HG02759 (cell line): ENCODE results near the gene SLFN11.
"Not testable (repeated sequence)": the region's sequence is repeated elsewhere in the genome, so short reads cannot be mapped to it uniquely, and the experiment has no call there.

ENCODE experiments used
- ATAC-seq: cut with Tn5 transposase; IDR thresholded peaks from one replicate; pipeline ENCODE4 v1.9.1; 2021; ENCODE audit warnings: mild to moderate bottlenecking, moderate library complexity; ENCODE audit not compliant: unreplicated experiment

The SLFN11 gene, protein sequence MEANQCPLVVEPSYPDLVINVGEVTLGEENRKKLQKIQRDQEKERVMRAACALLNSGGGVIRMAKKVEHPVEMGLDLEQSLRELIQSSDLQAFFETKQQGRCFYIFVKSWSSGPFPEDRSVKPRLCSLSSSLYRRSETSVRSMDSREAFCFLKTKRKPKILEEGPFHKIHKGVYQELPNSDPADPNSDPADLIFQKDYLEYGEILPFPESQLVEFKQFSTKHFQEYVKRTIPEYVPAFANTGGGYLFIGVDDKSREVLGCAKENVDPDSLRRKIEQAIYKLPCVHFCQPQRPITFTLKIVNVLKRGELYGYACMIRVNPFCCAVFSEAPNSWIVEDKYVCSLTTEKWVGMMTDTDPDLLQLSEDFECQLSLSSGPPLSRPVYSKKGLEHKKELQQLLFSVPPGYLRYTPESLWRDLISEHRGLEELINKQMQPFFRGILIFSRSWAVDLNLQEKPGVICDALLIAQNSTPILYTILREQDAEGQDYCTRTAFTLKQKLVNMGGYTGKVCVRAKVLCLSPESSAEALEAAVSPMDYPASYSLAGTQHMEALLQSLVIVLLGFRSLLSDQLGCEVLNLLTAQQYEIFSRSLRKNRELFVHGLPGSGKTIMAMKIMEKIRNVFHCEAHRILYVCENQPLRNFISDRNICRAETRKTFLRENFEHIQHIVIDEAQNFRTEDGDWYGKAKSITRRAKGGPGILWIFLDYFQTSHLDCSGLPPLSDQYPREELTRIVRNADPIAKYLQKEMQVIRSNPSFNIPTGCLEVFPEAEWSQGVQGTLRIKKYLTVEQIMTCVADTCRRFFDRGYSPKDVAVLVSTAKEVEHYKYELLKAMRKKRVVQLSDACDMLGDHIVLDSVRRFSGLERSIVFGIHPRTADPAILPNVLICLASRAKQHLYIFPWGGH

DNA sequence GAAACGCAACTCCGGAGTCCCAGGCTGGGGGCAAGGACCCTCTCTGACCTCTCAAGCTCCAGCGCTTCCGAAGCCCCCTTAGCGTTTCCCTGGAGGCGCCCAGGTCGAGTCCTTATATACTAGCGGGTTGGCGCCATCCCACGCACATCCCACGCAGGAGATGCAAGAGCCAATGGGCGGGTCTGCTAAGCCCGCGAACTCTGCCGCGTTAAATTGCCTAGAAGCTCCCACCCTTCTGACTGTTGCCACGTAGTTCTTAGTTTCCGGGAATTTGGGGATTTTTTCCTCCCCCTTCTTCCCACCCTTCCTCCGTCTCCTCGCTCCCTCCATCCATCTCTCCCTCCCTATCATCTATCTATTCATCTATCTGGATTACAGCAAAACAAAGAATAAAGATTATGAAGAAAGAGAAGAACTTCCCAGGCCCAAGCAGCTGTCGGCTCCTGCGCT lies at the start of gene SLFN11:
TSS of gene SLFN11 (minus strand) at position 88 of the 450 bp plus-strand sequence. CDS start 9,814 bp downstream, outside the sequence.
- ATAC-seq, result peak; percentile 61

DNA sequence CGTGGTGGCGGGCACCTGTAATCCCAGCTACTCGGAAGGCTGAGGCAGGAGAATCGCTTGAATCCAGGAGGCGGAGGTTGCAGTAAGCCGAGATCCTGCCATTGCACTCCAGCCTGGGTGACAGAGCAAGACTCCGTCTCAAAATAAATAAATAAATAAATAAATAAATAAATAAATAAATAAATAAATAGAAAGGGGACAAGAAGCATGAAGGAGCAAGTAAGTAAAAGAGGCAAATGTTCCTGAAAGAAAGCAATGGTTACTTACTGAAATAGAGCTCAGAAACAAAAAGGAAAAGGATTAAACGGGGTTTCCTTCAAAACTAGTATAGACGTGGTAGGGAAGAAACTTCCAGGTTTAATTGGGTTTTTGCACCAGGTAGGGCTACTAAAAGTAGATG lies 47.6 kb upstream of the SLFN11 start:
- ATAC-seq, result not testable (repeated sequence)

DNA sequence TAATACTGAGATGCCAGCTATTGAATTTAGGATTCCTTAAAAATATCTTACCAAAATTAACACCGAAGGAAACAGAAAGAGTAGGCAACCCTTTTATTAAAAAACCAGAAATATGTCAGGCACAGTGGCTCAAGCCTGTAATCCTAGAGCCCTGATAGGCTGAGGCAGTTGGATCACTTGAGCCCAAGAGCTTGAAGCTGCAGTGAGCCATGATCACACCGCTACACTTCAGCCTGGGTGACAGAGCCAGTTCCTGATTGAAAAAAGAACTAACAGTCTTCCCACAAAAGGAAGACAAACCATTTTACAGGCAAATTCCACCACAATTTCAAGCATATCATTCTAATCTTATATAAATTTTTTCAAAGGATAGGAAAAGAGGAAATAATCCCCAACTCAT lies 43.2 kb upstream of the SLFN11 start:
- ATAC-seq, result no peak

DNA sequence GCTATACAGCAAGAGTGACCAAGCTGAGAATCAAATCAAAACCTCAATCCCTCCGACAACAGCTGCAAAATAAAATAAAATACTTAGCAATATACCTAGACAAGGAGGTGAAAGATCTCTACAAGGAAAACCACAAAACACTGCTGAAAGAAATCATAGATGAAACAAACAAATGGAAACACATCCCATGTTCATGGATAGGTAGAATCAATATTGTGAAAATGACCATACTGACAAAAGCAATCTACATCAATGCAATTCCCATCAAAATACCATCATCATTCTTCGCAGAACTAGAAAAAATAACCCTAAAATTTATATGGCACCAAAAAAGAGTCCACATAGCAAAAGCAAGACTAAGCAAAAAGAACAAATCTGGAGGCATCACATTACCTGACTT lies 41.3 kb upstream of the SLFN11 start:
- ATAC-seq, result not testable (repeated sequence)

DNA sequence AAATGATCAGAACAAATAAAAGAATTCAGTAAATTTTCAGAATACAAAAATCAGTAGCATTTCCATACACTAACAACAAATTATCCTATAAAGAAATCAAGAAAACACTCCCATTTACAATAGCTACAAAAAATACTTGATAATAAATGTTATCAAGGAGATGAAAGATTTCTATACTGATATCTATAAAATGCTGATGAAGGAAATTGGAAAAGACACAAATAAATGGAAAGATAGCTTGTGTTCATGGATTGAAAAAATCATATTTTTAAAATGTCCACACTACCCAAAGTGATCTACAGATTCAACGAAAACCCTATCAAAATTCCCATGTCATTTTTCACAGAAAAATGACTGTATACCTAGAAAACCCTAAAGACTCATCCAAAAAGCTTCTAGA lies 40.8 kb upstream of the SLFN11 start:
- no peak for ATAC-seq

DNA sequence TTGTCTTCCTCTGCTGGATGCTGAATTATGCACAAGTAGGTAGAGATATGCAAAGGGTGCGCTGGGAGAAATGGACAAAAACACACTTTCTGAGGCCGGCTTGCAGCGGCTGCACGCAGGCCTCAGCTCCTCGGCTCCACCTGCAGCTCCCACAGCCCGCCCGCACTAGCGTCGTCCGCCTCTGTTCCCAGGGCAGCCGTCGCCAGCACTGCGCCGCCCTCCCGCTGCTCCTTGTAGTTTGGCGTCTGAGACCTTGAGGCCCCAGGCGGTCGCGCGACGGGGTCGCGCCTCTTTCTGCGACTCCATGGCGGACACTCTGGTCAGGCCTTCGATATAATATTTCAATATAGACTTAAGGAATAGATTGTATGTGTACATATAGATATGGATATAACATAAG lies 34.1 kb upstream of the SLFN11 start:
- ATAC-seq, result no peak

DNA sequence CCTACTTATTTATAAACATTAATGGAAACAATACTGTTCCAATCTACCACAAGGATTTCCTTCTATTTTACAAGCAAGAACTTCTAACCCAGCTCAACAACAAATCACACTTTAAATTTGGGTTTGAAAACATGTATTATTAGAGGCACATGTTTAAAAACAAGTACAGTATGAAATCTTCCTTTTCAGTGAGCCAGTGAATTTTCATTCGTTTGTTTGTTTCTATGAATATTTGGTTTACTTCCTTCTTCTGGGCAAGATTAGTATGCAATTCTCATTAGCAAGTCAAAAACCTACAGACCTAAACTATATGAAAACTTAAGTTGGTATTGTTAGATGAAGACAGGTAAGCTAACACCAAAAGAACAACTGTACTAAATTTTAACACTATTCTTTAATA lies 33.1 kb upstream of the SLFN11 start:
- ATAC-seq, result no peak

DNA sequence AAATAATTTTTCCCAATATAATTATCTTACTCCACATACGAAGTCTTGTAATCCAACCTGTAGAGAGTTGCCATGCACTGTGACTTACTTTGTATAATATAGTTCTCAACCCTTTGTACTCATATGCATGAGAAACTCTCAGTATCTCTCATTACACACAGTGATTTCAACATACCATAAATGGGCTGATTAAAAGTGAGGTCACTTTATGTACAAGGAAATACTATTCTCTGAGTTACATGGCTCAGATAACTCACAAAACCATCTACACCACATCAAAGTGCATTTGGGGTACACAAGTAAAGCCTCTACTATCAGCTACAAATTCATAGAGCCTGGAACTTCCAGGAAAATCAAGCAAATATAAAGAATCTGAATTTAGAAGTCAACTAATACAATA lies 30.9 kb upstream of the SLFN11 start:
- no peak for ATAC-seq

DNA sequence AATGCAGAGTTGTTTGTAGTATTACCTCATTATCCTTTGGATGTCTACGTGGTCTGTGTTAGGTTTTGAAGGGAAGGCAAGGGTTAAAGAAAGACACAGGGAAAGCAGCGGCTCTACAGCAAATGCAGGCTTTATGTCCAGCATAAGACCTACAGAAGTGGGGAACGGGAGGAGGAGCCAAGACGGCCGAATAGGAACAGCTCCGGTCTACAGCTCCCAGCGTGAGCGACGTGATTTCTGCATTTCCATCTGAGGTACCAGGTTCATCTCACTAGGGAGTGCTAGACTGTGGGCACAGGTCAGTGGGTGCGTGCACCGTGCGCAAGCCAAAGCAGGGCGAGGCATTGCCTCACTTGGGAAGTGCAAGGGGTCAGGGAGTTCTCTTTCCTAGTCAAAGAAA lies 20.4 kb upstream of the SLFN11 start:
- not testable (repeated sequence) for ATAC-seq

DNA sequence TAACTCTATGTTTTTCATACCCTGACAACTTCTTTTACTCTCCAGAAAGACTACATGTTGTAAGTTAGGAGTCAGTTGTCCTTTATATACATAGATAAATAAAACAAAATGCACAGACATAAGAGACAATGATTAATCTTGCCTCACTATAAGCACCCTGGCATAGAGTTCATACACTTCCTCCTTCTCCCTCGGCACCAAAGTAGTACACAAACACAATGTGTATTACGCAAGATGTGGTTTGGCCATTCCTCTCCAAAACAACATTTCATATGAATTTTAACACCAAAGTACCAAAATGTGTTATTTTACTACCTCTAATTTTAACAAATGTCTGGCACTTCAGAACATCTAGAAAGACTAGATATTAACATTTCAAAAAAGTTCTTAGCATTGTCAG lies 17.2 kb upstream of the SLFN11 start:
- no peak for ATAC-seq

DNA sequence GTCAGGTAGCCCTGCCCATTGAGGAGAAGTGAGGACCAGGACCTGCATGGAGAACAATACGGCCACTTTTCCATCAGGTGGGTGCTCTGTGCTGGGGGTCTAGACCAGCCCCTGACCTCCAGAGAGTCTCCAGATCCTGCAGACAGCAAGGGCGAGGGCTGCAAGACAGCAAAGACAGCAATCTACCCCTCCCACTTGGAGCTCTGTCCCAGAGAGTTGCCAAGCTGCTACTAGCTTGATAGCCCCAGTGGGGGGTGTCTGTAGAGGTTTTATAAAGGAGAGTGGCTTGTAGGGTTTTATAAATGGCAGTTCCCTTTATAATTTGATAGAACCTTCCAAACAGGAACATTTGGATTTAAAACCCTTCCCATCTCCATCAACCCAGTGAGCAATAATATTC lies 16.7 kb upstream of the SLFN11 start:
- ATAC-seq, result no peak

DNA sequence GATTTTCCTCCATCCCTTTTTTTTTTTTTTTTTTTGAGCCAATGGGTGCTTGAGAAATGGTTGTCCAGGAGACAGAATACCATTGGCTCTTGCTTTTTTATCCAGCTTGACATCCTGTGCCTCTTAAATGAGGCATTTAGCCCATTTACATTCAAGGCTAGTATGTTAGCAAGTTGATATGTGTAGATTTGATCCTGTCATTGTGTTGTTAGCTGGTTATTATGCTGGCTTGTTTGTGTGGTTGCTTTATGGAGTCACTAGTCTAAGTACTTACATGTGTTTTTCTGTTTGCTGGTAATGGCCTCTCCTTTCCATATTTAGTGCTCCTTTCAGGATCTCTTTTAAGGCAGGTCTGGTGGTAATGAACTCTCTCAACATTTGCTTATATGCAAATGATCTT lies 14.1 kb upstream of the SLFN11 start:
- no peak for ATAC-seq

DNA sequence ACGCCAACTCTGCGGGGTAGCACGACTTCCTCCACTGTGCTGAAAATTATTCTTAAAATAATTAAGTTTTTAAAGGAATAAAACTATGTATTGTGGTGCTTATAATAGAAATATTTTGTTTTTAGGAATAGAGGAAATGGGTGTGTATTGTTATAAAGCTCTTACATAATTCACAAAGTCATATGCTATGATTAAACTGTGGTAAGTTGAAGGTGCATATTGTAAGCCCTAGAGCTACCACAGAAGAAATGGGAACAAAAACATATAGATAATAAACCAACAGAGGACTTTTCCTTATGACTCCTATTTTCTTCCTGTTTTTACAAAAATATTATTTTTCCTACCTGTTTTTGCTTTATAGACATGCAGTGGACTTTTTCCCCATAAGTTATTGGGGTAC lies 4.3 kb upstream of the SLFN11 start:
- ATAC-seq, result no peak

DNA sequence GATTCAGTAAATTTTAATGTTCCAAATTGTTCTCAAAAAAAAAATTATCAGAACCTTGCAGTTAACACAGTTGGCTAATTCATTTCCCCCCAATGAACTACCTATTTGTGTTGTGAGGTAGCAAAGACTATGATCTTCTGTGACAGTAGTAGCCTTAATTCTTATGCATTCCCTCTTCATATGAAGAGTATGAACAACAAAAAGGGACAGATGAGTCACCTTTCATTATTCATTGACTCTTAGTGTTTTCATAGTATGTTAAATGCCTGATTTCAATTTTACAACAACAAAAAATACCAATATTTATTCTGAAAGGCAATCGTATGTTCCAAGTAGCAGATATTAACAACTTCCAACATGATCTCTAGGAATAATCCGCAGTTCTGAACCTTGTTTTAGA lies 3.6 kb upstream of the SLFN11 start:
- ATAC-seq, result no peak

DNA sequence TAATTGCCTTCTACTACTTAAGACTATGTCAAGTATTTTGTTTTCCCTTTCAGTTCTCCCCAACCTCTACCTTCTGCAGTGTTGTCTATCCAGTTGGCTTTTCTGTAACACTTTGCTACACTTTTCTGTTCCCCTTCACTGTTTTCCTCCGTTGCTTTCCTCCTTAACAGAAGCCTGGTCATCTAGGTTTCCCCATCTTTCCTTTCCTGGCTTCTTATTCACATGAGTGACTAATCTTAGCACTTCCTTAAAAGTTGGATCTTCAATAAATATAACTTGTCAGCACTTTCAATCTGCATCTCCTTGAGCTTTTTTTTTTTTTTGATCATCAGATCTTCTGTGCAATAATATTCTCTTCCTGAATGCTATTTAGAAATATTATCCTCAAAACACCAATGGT lies 2.8 kb upstream of the SLFN11 start:
- no peak for ATAC-seq

DNA sequence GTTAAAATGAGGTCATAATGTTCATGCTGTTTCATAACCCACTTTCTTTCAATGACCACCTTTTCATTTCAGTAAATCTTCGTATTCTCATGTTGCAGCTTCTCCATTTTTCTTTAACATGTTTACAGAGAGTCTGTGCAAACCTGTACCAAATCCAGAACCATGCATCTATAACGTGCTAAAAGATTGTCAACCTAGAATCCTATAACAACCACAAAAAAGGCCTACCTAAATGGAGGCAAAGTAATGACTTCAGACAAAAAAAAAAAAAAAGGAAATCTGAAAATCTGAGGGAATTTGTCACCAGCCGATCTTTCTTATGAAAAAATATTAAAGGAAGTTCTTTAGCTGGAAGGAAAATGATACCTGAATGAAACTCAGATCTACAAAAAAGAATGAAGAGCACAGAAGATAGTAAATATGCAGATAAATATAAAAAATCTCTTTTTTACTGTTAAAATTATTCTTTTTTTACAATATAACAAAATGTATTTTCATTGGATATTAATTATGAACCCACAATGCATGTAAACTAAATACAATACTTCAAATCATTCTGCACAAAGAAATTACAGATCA lies 1.4 kb upstream of the SLFN11 start:
- no peak for ATAC-seq

DNA sequence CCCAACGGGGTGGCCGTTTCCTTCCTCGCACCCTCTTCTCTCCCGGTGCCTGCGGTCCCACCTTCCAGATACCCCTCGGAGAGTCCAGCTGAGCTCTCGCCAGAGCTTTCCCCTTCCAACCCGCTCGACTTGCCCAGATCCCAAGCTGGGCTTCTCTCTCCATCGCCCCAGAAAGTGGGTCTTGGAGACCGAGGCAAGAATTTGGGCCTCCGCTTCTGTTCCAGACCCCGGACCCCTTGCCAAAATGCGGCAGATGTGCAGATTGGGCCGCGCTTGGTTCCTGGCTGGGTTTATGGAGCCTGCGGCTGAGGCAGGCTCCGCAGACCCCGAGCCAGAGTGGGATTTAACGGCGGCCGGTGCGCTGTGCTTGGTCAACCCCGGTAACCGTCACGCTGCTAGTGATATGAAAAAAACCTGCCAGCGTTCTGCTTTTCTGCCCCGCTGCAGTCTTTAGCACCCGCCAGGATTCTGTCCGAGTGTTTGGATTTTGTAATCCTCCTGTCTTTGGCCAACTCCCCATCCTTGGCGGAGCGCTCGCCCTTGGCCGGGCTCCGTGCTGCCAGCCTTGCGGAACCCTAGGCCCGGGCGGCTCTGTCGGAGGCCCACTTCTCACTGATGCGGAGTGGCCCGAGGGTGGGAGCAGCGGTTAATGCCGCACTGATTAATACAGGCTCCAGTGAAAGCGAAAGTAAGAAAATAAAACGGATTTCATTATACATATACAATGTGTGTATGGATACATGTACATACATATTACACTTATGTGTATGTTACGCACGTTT lies 754 bp upstream of the SLFN11 start:
- ATAC-seq, result peak; percentile 49

DNA sequence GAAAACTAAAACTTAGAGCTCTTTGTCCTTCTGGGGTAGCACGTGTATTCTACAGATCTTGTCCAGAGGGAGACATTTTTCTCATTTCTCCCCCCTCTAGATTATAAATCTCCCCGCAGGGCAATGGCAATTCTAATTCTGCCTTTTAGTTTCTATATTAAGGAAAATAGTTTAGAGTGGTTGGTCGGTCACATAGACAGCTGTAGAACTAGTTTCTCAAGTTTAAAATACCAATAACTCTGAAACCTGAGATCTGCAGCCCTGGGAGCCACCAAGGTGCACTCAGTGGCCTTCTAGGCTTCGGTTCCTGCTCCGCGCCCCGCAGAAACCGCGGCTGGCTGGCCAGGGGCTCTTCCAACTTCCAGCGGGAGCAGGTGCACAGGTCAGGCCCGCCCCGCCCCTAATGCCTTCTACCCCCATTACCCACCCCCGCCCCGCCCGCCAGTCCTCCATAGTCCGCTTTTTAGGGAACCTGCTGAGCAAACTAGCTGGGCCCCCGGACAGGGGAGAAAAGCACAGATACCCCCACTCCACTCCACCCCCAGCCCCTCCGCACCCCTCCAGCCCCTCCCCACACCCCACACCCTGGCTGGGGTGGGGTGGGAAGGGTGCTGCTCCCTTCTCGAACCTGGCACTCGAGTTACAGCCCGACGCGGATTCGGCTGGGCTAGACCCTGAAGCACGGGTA lies 431 bp downstream of the SLFN11 start:
- peak; percentile 22 for ATAC-seq

DNA sequence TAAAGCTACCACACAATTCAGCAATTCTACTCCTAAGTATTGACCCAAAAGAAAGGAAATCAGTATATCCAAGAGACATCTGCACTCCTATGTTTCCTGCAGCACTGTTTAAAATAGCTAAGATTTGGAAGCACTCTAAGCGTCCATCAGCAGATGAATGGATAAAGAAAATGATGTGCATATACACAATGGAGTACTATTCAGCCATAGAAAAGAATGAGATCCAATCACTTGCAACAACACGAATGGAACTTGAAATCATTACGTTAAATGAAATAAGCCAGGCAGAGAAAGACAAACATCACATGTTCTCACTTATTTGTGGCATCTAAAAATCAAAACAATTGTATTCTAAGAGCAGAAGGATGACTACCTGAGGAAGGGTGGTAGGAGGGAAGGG lies 1.5 kb downstream of the SLFN11 start:
- ATAC-seq, result no peak
